ENCODE results near the gene TBX6. TPM values are rescaled to one million over a fixed set of nuclear protein-coding genes. Genes with fewer than 3 reads are reported as not detected.

The TBX6 gene
- total RNA-seq, 2 donors from 2014 or later = 0.92 to 1.1 TPM

GRCh38 chr16:30090610-30091331, 953 bp downstream of the TBX6 start:
- peak in 1 of 2 donors; percentile 42 for DNase-seq
- intact Hi-C loops (cut with DNase I, micrococcal nuclease) = no loop called here
- no peak for ATAC-seq

- ATAC-seq (no peak), DNase-seq (no peak)
- intact Hi-C loops (cut with DNase I, micrococcal nuclease) = no loop called here
Measured at GRCh38 chr16:30088832-30089624, 2.7 kb downstream of the TBX6 start.

- no peak for DNase-seq
- no peak for ATAC-seq
- intact Hi-C loops (cut with DNase I, micrococcal nuclease) = no loop called here
Measured at GRCh38 chr16:30088237-30088831, 3.4 kb downstream of the TBX6 start.

- DNase-seq (no peak), ATAC-seq (no peak)
- intact Hi-C loops (cut with DNase I, micrococcal nuclease) = no loop called here
Measured at GRCh38 chr16:30087181-30087898, 4.4 kb downstream of the TBX6 start.

- ATAC-seq = no peak
- intact Hi-C loops (cut with DNase I, micrococcal nuclease) = no loop called here
- no peak for DNase-seq
Measured at GRCh38 chr16:30086291-30087140, 5.2 kb downstream of the TBX6 start.

GRCh38 chr16:30085820-30086219, 5.9 kb downstream of the TBX6 start:
- intact Hi-C loops (cut with DNase I, micrococcal nuclease) = no loop called here
- no peak for DNase-seq
- ATAC-seq = no peak

GRCh38 chr16:30085247-30085646, 6.5 kb downstream of the TBX6 start:
- no peak for DNase-seq
- ATAC-seq = no peak
- intact Hi-C loops (cut with DNase I, micrococcal nuclease) = no loop called here

GRCh38 chr16:30084816-30085159, 6.9 kb downstream of the TBX6 start:
- ATAC-seq = no peak
- intact Hi-C loops (cut with DNase I, micrococcal nuclease) = no loop called here

GRCh38 chr16:30084096-30084815, 7.5 kb downstream of the TBX6 start:
- peak; percentile 3 for ATAC-seq
- intact Hi-C loops (cut with DNase I, micrococcal nuclease) = no loop called here
- DNase-seq = no peak

More at GRCh38 chr16:30084816-30085159, 6.9 kb downstream of the TBX6 start:
- no peak for DNase-seq

- intact Hi-C loops (cut with DNase I, micrococcal nuclease) = no loop called here
- ATAC-seq (peak; percentile 12), DNase-seq (no peak)
Measured at GRCh38 chr16:30083216-30084055, 8.3 kb downstream of the TBX6 start.

GRCh38 chr16:30082545-30083090, 9.1 kb downstream of the TBX6 start:
- intact Hi-C loops (cut with DNase I, micrococcal nuclease) = no loop called here
- DNase-seq (no peak), ATAC-seq (no peak)

GRCh38 chr16:30079480-30079879, 12.2 kb downstream of the TBX6 start:
- no peak for ATAC-seq
- intact Hi-C loops (cut with DNase I, micrococcal nuclease) = no loop called here
- DNase-seq = no peak

GRCh38 chr16:30078744-30079143, 13.0 kb downstream of the TBX6 start:
- intact Hi-C loops (cut with DNase I, micrococcal nuclease) = no loop called here
- ATAC-seq = no peak
- no peak for DNase-seq

GRCh38 chr16:30077656-30078055, 14.1 kb downstream of the TBX6 start:
- no peak for ATAC-seq
- intact Hi-C loops (cut with DNase I, micrococcal nuclease) = no loop called here
- DNase-seq = no peak

- DNase-seq (peak in 1 of 2 donors; percentile 48), ATAC-seq (peak; percentile 48)
- intact Hi-C loops (cut with DNase I, micrococcal nuclease) = no loop called here
Measured at GRCh38 chr16:30076276-30076791, 15.4 kb downstream of the TBX6 start.

GRCh38 chr16:30075503-30076275, 16.0 kb downstream of the TBX6 start, which contains the start of gene PPP4C:
PPP4C (plus strand) TSS chr16:30075994; CDS start chr16:30076378, 384 bp downstream.
- intact Hi-C loops (cut with DNase I, micrococcal nuclease) = no loop called here
- DNase-seq (peak; percentile 90 to 95), ATAC-seq (peak; percentile 91)
